ENCODE results near the gene HCN2. TPM values are rescaled to one million over a fixed set of nuclear protein-coding genes. Genes with fewer than 3 reads are reported as not detected.

Gene HCN2
- total and polyA plus RNA-seq, 2 of the 8 experiments (the other 6 are each of a cell fraction or from before 2014, with no cell fraction given) = 1.0 to 4.0 TPM

DNA sequence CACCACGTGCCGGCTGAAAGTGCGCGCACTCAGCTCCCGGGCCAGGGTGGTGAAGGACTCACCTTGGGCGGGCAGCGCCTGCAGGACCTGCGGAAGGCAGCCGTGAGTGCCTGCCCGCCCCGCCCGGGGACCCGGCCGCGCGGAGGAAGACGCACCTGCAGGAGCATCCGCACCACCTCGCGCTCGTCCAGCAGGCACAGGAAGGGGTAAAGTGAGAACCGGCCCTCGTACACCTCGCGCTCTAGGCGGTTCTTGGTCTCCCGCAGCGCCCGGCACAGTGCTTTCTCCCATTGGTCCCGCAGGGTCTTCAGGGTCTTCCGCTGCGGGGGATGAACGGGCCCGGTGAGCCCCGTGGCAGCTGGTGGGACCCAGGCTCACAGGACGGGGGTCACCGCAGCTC lies 33.0 kb downstream of the HCN2 start:
- no peaks in the 10 kb centered on the region for H3K23me2 ChIP-seq (ENCODE audit: low read depth, low read length)
- no peaks in the 10 kb centered on the region for H3K27me3 ChIP-seq (replicated peaks in 1 of 4; ENCODE audit: control insufficient read depth in 3 of 4, extremely low read depth in 1 of 4, insufficient read depth in 3 of 4, low read length in 3 of 4)
- no peak for TF ChIP-seq SAP30 (IDR thresholded peaks at IDR 0.05; ENCODE audit: insufficient read depth, insufficient replicate concordance, low read length)
- TF ChIP-seq ZNF274 (IDR thresholded peaks at IDR 0.05; ENCODE audit: borderline replicate concordance, extremely low read depth, low read length) = no peak
- TF ChIP-seq CBX5 (IDR thresholded peaks at IDR 0.05; ENCODE audit: low read depth, low read length) = no peak
- no peak for TF ChIP-seq BRCA1 (IDR thresholded peaks at IDR 0.05; ENCODE audit: low read depth, low read length)
- TF ChIP-seq TCF12 (IDR thresholded peaks at IDR 0.05; ENCODE audit: low read depth, low read length) = no peak
- no peak for TF ChIP-seq CBX8 (IDR thresholded peaks at IDR 0.05; ENCODE audit: borderline replicate concordance, low read depth, low read length)
- TF ChIP-seq RAD21 (IDR thresholded peaks at IDR 0.05 in 1 of 2, conservative IDR thresholded peaks at IDR 0.05 in 1 of 2; ENCODE audit: low read depth in 2 of 2, low read length in 2 of 2) = no peak
- no peak overlapping the region for H4K91ac ChIP-seq (replicated peaks; ENCODE audit: insufficient read length, low read length)
- H2BK15ac ChIP-seq (ENCODE audit: low read length) = no peak overlapping the region
- no peak overlapping the region for H4K5ac ChIP-seq (ENCODE audit: insufficient read length, low read depth, low read length)
- no peak overlapping the region for H3K9ac ChIP-seq (replicated peaks in 1 of 4; ENCODE audit: extremely low read depth in 1 of 4, low read depth in 3 of 4, low read length in 3 of 4)
- DNase-seq (ENCODE audit: low read depth in 1 of 2, low spot score in 2 of 2) (no peak), FAIRE-seq (no peak)
- H3K4ac ChIP-seq (replicated peaks; ENCODE audit: insufficient read length, low read depth, low read length) = no peak overlapping the region
- H2BK20ac ChIP-seq (ENCODE audit: low read length) = no peak overlapping the region
- no peak overlapping the region for H3K18ac ChIP-seq (ENCODE audit: extremely low read depth, low read length)
- H2AK5ac ChIP-seq (ENCODE audit: low read depth, low read length) = no peak overlapping the region
- H4K8ac ChIP-seq (ENCODE audit: extremely low read depth, insufficient read depth, low read length) = peak overlapping the region; percentile 51; the same call in 1 of the 2 replicates
- H3K4me1 ChIP-seq (replicated peaks in 1 of 4; ENCODE audit: control insufficient read depth in 3 of 4, insufficient read depth in 4 of 4, low read length in 3 of 4) = no peaks in the 10 kb centered on the region
- H2BK5ac ChIP-seq (ENCODE audit: low read depth, low read length) = no peak overlapping the region
- no peak overlapping the region for H3K56ac ChIP-seq (replicated peaks; ENCODE audit: insufficient read length, low read depth, low read length)
- CTCF ChIA-PET (ENCODE audit: partially characterized antibody) = interaction anchor here (1.4 to 2.0 kb wide), 4 partner anchors 9 to 115 kb away, joined by 4 to 6 read pairs (median 5); no protein-coding TSS in a partner anchor
- H3K36me3 ChIP-seq (ENCODE audit: control insufficient read depth in 2 of 4, insufficient read depth in 4 of 4, low read length in 3 of 4) = peaks cover 4 to 60% (median 35%) of the 10 kb centered on the region in 4 experiments; a peak in 7 of 8 replicates
- no peak overlapping the region for H3K4me3 ChIP-seq (ENCODE audit: extremely low read depth in 1 of 4, insufficient read depth in 2 of 4, low read depth in 3 of 4, low read length in 4 of 4)
- POLR2A ChIA-PET (ENCODE audit: partially characterized antibody) = interaction anchor here (0.7 to 2.0 kb wide), 7 partner anchors 10 to 191 kb away, joined by 3 to 4 read pairs (median 3); no protein-coding TSS in a partner anchor
- WGBS, 2 experiments (ENCODE audit: extremely low coverage in 1 of 2, insufficient coverage in 1 of 2, insufficient read length in 1 of 2, insufficient replicate concordance in 2 of 2, low coverage in 1 of 2, low lambda C conversion rate in 2 of 2, missing lambda C conversion rate in 1 of 2) = 94% methylated on average over 37 of the region's 37 CpGs; no CpG with 5 or more reads in 1 of the 2 experiments
- peaks cover 3 to 13% of the 10 kb centered on the region in 2 experiments for H4K20me1 ChIP-seq (replicated peaks in 1 of 2; ENCODE audit: control insufficient read depth in 1 of 2, insufficient read depth in 2 of 2, low read length in 2 of 2)
- no peaks in the 10 kb centered on the region for H3K79me1 ChIP-seq (ENCODE audit: low read depth, low read length)
- no peaks in the 10 kb centered on the region for H3K9me3 ChIP-seq (ENCODE audit: insufficient read depth in 2 of 2, low read depth in 1 of 2, low read length in 1 of 2)
- H3K79me2 ChIP-seq (ENCODE audit: control insufficient read depth in 1 of 2, insufficient read depth in 2 of 2, low read length in 2 of 2) = no peaks in the 10 kb centered on the region; a peak in 1 of 4 replicates
- H2BK12ac ChIP-seq (ENCODE audit: low read depth, low read length) = no peak overlapping the region
- no peak overlapping the region for H3K23ac ChIP-seq (ENCODE audit: insufficient read length)
- no peak overlapping the region for H3K14ac ChIP-seq (ENCODE audit: insufficient read length)
- no peak overlapping the region for H2AFZ ChIP-seq (ENCODE audit: low read length)
- H3K4me2 ChIP-seq (ENCODE audit: insufficient read depth in 1 of 2, low read depth in 2 of 2, low read length in 2 of 2) = no peak overlapping the region
- no peak overlapping the region for H2BK120ac ChIP-seq (replicated peaks; ENCODE audit: low read depth, low read length)
- no peak overlapping the region for H3K27ac ChIP-seq (ENCODE audit: low read depth, low read length)
